ENCODE results near the gene TMEM134.
"Not testable (repeated sequence)": the region's sequence is repeated elsewhere in the genome, so short reads cannot be mapped to it uniquely, and the experiment has no call there.

TMEM134 gene

DNA sequence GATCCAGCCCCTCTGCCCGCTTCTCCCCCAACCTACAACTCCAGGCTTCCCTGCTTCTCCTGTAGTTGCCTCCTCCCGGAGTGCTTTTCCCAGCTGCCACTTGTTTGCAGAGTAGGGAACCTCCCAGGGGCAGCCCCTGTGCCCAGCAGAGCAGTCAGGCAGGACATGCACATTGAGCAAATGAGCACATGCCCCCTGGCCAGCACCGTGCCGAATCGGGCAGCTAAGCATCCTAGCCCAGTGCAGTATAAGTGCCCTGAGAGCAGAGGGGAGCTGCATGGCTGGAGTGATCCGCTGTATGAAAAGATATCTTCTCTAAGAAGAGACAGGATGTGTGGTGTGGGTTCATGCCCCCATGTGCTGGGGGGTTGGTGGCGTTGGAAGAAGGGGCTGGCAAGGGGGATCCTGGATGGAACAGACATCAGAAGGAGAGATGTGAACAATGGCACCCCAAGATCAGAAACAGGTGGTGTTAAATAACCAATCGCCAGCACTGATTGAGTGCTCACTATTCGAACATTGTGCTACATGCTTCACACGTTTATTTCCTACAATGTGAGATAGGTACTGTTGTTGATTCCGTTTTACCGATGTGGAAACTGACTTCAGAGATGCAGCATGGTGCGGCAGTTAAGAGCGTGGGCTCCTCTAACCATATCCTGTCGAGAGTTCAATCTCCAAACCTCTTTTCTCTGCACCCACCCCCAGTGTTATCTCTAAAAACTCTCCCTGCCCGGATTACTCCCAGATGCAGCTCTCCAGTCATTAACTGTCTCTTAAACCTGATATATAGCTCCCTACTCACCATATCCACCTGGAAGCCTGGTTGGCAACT, 15.0 kb upstream of the TMEM134 start:
- DNase-seq = no peak

DNA sequence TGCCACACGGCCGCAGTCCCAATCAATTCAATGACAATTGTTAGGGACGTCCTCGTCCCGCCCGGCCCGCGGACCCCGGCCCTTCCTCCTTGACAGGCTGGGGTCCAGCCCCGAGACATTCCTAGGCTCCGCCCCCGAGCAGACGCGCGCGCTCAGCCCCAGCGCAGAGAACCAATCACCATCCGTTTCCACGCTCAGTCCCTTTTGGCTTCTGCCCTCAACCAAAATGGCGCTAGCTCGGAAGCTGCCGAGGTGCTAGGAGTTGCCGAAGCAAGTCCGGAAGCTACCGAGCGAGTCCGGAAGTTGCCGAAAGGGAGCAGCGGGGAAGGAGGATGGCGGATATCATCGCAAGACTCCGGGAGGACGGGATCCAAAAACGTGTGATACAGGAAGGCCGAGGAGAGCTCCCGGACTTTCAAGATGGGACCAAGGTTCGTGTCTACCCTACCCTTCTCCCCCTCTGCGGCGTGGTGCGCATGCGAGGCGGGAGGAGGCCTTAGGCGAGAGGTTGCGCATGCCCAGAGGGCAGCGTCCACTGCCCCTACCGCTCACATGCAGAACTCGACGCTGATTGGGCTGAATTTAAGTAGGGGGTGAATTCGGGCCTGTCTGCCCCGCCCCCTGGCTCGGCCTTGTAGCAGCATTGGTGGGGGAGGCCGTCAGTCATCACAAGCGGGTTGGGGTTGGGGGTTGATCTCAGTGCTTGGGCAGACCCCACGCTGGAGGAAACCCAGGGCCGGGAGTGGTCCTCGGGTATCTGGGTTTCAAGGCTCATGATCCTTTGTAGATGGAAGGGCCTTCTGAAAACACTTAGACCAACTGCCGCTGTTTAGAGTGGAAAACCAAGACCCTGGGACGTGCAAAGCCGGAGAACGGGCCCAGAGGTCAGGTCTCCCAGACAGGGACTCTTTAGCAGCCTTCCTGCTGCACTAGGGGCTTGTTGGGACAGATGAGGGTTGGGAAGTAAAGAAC, 14.1 kb upstream of the TMEM134 start, which contains the start of gene AIP:
AIP (plus strand) TSS at position 200 of the 972 bp plus-strand sequence; CDS start at position 333, 133 bp downstream.
- DNase-seq = peak; percentile 90

DNA sequence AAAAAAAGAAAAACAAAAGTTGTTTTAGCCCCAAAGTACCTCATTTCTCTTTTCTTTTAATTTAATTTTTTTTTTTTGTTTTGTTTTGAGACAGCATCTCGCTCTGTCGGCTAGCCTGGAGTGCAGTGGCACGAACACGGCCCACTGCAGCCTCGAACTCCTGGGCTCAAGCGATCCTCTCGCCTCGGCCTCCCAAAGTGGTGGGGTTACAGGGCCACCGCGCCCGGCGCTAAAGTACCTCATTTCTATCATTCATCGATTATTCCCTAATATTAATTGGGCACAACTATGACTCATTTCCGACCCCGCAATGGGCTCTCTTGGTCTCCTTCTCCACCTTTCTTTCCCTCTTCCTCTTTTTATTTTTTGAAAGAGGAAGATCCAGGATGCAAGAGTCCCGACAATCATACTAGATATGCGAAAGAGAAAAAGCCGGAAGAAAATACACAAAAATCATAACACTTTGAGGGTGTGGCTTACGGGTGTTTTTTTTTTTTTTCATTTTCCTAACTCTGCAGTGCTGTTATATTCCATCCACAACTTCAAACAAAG, 13.3 kb upstream of the TMEM134 start:
- peak; percentile 64 for DNase-seq

DNA sequence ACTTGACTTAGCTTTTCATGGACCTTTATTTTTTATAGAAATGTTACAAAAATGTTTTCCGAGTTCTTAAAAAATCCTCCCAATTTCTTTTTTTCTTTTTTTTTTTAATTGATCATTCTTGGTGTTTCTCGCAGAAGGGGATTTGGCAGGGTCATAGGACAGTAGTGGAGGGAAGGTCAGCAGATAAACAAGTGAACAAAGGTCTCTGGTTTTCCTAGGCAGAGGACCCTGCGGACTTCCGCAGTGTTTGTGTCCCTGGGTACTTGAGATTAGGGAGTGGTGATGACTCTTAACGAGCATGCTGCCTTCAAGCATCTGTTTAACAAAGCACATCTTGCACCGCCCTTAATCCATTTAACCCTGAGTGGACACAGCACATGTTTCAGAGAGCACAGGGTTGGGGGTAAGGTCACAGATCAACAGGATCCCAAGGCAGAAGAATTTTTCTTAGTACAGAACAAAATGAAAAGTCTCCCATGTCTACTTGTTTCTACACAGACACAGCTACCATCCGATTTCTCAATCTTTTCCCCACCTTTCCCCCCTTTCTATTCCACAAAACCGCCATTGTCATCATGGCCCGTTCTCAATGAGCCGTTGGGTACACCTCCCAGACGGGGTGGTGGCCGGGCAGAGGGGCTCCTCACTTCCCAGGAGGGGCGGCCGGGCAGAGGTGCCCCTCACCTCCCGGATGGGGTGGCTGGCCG, 8.4 kb upstream of the TMEM134 start:
- not testable (repeated sequence) for DNase-seq

DNA sequence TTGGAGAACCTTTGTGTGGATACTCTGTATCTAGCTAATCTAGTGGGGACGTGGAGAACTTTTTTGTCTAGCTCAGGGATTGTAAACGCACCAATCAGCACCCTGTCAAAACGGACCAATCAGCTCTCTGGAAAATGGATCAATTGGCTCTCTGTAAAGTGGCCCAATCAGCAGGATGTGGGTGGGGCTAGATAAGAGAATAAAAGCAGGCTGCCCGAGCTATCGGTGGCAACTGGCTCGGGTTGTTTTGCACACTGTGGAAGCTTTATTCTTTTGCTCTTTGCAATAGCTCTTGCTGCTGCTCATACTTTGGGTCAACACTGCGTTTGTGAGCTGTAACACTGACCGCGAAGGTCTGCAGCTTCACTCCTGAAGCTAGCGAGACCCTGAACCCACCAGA, 7.6 kb upstream of the TMEM134 start:
- DNase-seq = not testable (repeated sequence)

DNA sequence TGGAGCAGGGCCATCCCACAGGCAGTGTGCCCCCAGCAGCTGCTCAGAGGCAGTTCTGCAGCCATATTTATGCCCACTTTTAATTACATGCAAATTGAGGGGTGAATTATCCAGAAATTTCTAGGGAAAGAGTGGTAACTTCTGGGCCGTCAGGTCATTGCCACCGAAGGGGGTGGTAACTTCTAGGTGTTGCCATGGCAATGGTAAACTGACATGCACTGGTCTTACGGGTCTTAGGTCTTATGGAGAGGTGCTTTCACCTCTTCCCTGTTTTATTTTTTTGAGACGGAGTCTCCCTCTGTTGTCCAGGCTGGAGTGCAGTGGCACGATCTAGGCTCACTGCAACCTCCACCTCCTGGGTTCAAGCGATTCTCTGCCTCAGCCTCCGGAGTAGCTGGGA, 3.8 kb upstream of the TMEM134 start:
- no peak for DNase-seq

DNA sequence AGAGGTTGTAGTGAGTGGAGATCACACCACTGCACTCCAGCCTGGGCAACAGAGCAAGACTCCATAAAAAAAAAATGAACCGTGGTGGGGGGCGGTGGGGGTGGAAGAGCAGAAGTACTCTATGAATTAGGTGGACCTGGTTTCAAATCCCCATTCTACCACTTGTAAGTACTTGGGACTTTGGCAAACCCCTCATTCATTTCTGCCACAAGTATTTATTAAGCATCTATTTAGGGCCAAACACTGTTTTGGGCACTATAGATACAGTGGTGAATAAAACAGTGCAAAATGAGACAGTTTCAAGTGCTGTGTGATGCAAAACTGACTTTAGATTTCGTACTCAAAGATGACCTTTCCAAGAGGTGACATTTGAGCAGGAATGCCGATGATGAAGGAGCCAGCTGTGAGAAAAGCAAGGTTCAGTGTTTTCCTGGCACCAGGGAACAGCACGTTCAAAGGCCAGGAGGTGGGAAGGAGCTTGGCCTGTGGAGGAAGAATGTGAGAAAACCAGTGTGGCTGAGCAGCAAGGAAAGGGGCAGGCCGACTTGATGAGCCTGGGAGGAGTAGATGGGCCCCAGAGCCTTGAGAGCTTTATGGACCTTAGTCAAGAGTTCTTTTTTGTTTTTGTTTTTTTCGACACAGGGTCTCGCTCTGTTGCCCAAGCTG, 1.4 kb upstream of the TMEM134 start:
- DNase-seq = no peak

DNA sequence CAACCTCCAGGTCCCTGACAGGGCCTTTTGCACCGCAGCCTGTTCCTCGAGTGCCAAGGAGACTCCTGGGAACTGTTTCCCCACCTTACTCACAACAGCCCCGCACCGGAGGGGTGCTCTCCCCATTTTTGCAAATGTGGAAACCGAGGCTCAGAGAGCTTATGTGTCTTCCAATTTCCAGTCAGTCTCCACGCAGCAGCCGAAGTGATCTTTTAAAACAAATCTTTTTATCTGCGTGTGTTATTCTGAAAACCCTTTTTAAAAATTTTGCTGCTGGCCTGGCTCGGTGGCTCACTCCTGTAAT, 409 bp upstream of the TMEM134 start:
- no peak for DNase-seq

DNA sequence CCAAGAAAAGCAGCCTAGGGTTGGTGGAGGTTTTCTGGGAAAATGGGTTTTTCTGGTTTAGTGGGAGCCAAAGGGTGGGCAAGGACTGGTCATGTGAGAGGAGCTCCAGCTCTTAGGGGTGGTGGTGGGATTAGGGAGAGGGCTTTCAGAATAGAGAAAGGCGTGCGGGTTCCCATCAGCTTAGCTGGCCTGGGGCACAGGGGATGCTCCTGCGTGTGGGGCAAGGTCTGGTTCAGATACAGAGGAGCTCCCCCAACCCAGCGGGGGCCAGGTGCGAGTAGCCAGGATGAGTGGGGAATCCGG, 644 bp downstream of the TMEM134 start:
- DNase-seq = no peak

DNA sequence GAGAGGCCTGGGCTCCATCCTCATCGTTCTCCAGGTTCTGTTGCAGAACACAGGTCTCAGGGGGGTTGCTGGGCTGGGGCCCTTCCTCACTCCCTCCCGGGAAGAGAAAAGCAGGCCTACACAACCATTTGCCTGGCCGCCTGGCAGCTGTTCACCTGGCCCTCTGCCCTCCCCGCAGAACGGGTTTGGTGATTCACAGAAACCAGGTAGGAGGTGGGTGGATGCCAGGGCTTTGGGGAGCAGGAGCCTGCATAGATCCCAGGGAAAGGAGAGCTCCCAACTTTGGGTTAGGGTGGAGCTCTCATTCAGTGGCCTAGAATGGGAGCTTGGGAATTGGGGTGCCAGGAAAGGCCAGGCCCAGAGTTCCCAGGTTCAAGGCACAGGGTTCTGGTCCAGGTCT, 995 bp downstream of the TMEM134 start:
- no peak for DNase-seq

DNA sequence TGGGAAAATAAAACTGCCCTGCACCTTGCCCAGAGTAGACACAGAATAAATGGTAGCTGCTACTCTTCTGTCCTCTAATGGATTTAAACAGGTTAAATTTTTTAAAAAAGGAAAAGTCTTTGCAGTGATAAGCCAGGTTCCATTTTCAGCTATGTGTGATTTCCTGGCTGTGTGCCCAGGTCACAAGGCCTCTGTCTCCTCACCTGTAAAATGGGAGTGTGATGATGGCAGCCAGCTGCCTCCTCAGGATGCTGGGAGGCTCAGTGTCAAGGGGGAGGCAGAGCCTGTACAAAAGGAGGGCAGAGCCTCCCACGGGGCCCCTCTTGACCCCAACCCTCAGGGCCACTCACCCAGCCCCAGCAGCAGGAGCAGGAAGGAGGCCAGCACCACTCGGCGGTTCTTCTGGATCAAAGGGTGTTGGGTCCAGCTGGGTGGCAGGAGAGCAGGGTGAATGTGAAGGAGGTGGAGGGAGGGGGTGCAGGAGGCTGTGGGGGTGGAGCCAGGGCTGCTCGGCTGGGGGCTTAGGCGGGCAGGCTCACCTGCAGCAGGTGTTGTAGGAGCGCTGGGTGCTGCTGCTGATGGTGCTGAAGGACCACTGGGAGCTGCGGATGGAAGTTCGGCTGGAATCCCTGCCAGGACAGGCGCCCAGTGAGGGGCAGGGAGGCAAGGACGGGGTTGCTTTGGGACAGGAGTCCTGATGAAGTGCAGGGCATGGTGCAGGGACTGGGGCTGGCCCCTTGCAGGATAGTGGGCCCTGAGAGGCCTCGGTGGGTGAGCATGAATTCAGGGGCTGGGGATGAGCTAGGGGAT, 1.9 kb downstream of the TMEM134 start:
- no peak for DNase-seq

DNA sequence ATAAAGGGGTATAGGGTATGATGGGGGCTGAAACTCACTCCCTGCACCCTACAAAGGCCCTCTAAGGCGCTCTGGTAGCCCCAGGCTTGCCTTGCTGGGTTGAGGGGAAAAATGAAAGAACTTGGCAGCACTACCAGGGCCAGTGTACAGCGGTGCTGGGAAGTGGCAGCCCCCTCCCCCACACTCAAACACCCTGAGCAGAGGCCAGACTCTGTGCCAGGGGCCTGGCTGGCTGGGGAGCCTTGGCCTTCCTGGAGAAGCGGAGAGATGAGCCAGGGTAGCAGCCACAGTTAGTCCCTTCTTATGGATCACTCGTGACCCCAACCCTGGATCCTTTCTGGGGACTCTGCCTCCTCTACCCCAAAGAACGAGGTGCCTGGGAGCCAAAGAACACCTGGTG, 2.7 kb downstream of the TMEM134 start:
- no peak for DNase-seq

DNA sequence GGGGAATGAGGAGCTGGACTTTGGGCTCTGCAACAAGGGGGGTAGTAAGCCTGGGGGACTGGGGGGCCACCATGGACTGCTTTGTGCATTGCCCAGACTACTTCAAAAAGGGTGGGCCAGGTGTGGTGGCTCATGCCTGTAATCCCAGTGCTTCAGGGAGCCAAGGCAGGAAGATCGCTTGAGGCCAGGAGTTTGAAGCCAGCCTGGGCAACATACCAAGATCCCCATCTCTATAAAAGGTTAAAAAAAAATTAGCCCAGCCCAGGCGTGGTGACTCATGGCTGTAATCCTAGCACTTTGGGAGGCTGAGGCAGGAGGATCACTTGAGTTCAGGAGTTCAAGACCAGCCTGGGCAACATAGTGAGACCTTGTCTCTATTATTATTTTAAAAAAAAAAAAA, 3.5 kb downstream of the TMEM134 start:
- DNase-seq = not testable (repeated sequence)

DNA sequence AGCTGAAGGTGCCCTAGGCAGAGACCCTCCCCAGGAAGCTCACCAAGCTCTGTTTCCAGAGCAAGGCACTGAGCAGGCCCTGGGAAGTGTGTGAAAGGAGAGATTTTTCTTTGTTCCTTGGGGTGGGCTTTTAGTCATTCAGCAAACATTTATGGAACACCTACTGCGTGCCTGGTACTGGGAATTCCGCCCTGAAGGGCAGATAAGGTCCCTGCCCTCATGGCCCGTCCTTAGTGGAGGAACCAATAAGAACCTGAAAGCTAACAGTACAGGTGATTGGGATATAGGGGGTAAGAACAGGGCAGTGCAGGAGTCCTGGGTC, 3.9 kb downstream of the TMEM134 start:
- no peak for DNase-seq

DNA sequence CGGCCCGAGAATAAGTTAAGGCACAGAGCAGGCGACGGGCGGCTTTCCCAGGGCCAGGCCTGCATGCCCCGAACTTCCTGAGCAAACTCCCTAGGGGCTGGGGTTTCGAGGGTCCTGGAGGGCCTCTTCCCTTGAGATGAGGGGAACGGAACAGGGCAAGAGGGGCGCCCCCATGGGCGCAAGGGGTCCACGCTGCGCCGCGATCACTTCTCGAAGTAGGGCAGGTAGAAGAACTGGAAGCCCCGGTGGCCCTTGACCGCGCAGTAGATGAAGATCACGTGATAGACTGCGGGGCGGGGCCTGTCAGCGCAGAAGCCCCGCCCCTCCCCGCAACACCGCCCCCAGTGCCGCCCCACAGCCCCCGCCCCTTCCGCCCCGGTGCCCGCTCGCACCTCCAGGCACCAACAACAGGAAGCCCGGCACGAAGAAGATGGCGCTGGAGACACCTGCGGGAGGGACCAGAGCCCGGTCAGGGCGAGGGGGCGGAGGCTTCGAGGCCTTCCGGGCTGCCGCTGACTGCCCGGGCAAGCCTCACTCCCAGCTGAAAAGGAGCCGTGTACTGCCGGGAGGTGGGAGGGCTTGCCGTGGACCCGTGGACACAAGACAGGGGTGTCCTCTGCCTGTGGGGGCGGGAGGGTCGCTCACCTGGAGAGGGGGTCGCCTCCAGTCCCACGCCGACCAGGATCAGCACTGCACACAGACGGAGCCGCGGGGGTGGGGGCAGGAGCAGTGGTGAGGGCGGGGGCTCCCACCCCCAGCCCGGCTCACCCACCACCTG, 4.5 kb downstream of the TMEM134 start:
- peak; percentile 74 for DNase-seq

DNA sequence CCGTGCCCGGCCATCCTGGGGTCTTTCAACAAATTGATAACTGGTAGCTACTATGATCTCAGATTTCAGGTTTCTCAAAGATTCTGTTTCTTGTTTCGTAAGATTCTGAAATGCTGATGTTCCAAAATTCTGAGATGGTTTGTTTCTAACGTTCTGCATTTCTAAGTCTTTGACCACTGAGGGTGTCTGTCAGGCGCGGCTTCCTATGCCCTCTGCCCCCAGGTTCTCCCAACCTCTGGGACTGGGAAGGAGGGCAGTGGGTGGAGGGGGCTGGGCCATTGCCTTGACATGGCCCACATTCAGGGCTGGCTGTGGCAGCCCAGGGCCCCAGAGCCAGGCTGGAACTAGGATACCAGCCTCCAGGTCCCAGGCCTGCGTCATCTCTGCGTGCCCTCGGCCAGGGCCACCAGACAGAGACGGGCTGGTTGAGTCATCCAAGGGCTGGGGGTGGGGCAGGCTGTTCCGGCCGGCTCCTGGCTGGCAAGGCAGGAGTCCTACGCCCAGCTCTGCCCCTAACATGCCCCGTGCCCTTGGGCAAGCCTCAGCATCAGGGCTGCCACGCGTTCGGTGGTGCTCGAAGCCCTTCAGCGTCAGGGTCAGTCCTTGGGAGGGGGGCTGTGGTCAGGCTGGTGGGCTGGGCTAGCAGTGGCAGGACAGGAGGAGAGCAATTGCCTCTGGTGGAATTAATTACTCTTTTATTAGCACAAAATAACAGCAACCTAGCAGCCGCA, 5.2 kb downstream of the TMEM134 start:
- peak; percentile 56 for DNase-seq

DNA sequence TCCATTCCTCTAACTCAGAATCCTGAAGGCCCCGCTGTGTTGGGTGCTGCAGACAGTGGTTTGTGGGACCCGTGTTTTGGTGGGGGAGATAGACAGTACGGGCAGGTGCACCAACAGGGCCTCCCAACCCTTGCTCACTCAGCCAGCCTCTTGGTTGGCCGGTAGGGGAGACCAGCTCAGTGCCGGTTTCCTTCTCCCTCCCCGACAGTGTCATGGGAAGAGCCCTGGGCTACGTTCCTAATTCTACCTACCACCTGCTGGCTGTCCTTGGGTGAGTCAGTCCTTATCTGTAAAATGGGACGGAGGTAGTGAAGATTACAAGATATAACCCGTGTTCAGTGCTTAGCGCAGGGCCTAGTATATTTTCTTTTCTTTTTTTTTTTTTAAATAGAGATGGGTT, 5.9 kb downstream of the TMEM134 start:
- no peak for DNase-seq

DNA sequence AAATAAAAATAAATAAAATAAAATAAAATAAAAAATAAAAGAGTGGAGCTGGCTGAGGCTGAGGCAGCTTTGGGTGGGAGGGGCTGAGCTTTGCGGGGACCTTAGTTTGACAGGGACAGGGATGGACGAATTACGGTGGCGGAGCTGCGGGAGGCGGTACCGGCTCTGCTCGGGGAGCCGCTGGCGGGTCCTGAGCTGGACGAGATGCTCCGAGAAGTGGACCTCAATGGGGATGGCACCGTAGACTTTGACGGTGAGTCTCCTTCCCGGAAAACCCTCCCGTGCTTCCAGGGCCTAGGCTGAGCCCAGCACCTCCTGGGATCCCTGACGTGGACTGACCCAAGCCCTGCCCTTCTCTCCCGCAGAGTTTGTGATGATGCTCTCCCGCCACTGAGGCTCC, 10.8 kb downstream of the TMEM134 start:
- no peak for DNase-seq

DNA sequence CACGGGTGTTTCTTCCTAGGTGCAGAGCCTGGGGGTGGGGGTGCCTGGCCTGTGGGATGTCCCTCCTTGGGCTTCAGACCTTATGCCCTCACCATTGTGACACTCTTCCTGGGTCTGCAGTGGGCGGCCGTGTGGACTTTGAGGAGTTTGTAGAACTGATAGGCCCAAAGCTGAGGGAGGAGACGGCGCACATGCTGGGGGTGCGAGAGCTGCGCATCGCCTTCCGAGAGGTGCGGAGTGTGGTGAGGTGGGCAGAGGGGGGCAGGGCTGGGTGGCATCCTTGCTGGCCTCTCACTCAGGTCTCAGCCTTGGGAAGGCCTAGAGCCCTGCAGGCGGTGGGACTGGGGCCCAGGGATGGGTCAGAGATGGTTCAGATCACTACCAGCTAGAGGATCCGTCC, 11.6 kb downstream of the TMEM134 start:
- DNase-seq = no peak

DNA sequence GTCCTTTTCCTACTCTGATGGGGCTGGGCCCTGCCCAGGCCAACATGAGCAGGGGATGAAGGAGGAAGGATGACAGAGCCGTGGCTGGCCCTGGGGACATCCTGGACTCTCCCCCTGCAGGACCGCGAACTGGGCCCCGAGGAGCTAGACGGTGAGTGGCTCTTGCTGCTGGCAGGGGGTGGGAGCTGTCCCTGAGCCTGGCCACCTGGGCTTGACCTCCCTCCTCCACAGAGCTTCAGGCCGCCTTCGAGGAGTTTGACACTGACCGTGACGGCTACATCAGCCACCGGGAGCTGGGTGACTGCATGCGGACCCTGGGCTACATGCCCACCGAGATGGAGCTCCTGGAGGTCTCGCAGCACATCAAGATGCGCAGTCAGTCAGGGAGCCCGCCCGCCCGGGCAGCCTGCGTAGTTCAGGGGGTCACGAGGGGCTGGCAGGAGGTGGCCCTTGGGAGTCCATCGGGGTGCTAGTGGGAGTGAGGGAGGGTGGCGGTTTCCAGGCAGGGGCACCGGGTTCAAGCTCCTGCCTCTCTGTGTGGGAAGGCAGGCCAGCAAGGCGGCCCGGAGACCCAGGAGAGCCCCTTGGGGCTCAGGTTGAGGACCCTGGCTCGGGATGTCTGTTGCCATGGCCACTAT, 12.9 kb downstream of the TMEM134 start:
- DNase-seq = no peak

Measured in GF-D8 (cell line).